Amygdala (tissue), 56 donors: ENCODE data around the gene GSPT1.
A peak's percentile ranks its signal among the peaks of the same experiment; 100 is the strongest.

Experiments
- DNase-seq, 56 donors: peaks; one replicate each; lab custom pipeline; 2025; lab: John Stamatoyannopoulos, UW

Gene GSPT1

GRCh38 chr16:11914210-11915113 is 1.3 kb downstream of the GSPT1 start:
- DNase-seq, result peak in 15 of 56 donors; percentile 1 to 51 (median 29)

- no peak for DNase-seq
Measured at GRCh38 chr16:11913425-11914079, 2.2 kb downstream of the GSPT1 start.

DNA sequence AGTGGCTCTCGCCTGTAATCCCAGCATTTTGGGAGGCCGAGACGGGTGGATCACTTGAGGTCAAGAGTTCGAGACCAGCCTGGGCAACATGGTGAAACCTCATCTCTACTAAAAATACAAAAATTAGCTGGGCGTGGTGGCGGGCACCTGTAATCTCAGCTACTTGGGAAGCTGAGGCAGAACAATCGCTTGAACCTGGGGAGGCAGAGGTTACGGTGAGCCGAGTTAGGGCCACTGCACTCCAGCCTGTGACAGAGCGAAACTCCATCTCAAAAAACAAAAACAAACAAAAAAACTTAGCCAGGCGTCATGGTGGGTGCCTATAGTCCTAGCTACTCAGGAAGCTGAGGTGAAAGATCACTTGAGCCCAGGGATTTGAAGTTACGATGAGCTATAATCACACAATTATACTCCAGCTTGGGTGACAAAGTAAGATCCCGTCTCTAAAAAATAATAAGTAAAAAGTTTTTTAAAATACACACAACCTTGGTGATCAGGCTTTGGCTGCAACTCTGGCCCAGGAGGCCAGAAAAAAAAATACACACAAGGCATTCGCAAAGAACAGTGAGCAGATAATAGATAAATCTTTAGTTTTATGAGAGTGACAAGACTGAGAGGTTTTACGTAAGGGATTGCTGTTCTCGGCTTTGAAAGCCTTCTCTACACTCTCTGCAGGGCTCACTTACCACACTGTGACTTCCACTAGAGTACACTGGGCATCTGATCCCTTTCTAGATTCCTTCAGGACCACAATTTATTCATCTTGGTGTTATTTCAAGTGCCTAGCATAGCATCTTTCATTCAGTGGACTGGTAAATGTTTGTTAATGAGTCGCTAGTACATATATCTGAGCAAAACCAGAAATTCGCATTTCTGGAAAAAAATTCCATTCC is 5.9 kb downstream of the GSPT1 start:
- DNase-seq, result no peak

GRCh38 chr16:11907160-11907970 is 8.4 kb downstream of the GSPT1 start:
- no peak for DNase-seq

DNA sequence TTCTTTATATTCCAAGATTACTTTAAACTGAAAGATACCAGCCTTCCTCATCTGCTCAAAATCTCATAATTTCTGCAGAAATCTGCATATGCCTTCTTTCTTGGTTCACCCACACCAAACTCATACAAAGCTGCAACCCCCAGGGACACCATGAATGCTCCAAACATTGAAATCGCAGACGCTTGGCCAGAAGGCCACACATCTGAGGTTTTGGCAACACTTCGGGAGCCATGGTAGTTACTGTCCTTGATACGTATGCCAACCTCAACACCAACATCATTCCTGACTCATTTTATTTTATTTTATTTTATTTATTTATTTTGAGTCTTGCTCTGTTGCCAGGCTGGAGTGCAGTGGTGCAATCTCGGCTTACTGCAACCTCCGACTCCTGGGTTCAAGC is 11.8 kb downstream of the GSPT1 start:
- DNase-seq, result no peak

- DNase-seq, result no peak
Measured at GRCh38 chr16:11901091-11901490, 14.7 kb downstream of the GSPT1 start.

GRCh38 chr16:11896486-11897176 is 19.1 kb downstream of the GSPT1 start:
- DNase-seq, result peak in 2 of 56 donors; percentile 0 to 11

- no peak for DNase-seq
Measured at GRCh38 chr16:11893571-11893970, 22.2 kb downstream of the GSPT1 start.

DNA sequence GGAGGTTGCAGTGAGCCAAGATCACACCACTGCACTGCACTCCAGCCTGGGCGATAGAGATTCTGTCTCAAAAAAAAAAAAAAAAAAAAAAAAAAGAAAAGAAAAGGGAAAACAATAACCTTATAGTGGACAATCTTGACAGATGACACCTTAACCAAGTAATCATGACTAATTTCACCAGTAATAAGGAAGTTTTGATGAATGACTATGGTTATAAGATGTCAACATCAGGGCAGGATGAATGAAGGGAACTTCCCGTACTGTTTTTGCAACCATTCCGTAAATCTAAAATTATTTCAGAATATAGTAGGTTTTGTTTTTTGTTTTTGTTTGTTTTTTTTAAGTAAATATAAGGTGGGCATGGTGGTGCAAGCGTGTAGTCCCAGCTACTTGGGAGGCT is 23.0 kb downstream of the GSPT1 start:
- no peak for DNase-seq

GRCh38 chr16:11890231-11890965 is 25.4 kb downstream of the GSPT1 start:
- no peak for DNase-seq

- no peak for DNase-seq
Measured at GRCh38 chr16:11886881-11887280, 28.9 kb downstream of the GSPT1 start.

DNA sequence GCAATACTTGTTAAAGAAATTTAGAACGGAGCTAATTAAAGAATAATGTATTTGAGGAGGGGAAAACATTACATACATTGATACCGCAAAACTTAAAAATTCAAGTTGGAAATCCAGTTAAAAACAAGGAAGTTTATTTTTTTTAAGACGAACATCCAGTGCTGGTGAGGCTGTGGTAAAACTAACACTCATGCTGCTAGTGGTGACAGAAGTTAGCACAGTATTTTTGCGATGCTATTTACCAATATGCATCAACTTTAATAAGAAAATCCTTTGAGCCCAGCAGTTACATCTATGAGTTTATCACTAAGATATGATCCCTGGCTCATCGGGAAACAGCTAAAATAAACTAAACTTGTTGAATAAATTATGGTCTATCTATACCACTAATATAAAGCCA is 31.7 kb downstream of the GSPT1 start:
- no peak for DNase-seq

DNA sequence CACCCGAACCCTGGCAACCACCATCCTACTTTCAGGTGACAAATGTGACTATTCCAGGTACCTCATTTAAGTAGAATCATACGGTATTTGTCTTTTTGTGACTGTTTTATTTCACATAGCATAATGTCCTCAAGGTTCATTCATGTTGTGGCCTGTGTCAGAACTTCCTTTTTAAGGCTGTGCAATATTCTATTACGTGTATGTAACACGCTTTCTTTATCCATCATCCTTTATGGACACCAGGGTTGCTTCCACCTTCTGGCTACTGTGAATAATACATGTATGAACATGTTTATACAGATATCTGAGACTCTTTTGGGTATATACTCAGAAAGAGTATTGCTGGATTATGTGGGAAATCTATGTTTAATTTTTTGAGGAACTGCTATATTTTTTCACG is 35.7 kb downstream of the GSPT1 start:
- no peak for DNase-seq

DNA sequence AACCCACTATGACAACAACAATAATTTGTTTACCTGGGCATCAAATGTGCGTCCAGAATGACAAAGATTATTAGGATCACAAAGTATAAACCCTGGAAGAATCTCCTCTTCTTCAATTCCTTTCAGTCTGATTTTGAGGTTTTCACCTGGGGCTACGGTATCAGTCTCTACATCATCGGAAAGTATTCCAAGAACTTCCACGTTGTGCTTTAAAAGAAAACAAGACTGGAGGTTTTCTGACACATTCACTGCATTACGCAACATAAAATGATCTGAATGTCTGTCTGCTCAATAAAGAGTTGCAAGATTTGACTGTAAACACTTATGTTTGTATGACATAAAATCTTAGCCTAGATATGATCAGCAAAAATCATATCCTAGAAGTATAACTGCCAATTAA is 38.4 kb downstream of the GSPT1 start:
- DNase-seq, result no peak

DNA sequence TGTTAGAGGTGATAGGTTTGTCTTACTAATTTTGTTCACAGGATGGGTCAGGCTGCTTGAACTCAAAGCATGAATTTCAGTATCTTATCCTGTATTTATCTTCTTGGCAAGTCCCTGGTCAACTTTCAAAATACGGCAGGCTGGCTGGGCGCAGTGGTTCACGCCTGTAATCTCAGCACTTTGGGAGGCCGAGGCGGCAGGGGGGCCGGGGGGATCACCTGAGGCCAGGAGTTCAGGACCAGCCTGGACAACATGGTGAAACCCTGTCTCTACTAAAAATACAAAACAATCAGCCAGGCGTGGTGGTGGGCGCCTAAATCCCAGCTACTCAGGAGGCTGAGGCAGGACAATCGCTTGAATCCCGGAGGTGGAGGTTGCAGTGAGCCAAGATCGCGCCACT is 39.5 kb downstream of the GSPT1 start:
- no peak for DNase-seq

DNA sequence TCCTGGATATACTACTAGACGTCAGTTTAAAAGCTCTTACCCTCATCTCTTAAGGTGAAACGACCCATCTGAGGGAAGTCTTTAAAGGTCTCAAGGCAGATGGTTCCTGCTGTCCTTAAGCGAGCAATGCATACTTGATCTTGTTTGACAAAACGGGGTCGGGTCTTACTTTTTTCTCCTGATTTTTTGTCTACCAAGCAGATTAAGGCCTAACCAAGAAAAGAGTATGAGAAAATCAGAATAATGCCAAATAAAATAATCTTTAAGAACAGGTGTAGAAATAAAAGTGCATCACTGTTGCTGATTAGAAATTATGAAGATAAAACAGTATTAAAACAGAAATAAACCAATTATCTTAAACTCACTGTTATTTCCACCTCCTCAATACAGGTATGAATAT is 40.0 kb downstream of the GSPT1 start:
- DNase-seq, result no peak

- no peak for DNase-seq
Measured at GRCh38 chr16:11871193-11871592, 44.6 kb downstream of the GSPT1 start.

- no peak for DNase-seq
Measured at GRCh38 chr16:11870399-11870798, 45.4 kb downstream of the GSPT1 start.
